ENCODE data around the gene OTOA.
"Not testable (repeated sequence)": the region's sequence is repeated elsewhere in the genome, so short reads cannot be mapped to it uniquely, and the experiment has no call there.

GRCh38 chr16:21631951-21632575 lies 31.7 kb upstream of the OTOA start:
- not testable (repeated sequence) for TF ChIP-seq POLR2A, POLR2AphosphoS5 (IDR thresholded peaks at IDR 0.05; ENCODE audit: low read depth, low read length)
